ENCODE data around the gene PRTG.
"Not testable (repeated sequence)": the region's sequence is repeated elsewhere in the genome, so short reads cannot be mapped to it uniquely, and the experiment has no call there.

PRTG gene

DNA sequence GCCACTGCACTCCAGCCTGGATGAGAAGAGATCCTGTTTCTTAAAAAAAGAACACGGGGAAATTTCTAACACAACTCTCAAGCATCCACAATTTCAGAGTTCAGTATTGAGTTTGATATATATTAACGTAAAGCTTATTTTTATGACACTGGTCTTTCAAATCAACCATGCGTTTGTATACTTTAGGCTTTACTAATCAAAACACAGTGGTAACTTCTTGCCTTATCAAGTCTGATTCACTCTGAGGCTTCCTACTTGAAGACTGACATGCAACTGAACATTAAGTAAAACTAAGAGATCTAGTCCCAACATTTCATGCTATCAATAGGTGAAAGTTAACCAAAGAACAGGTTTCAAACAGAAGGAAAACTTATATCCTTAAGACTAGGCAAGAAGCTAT, 46.7 kb downstream of the PRTG start:
- DNase-seq (ENCODE audit: low spot score), result no peak

DNA sequence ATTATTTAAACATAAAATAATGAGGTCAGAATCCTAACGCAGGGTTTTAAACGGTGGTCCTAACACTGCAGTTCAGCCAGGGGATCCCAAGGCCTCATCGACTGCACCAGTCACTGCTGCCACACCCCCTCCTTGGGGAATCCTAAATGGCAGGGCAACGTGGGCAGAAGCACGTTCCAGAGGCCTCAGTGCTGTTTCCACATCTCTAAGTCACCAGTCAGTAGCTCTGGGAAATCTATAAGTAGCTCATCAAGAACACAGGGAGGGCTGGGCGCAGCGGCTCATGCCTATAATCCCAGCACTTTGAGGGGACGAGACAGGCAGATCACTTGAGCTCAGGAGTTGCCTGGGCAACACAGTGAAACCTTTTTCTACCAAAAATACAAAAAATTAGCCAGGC, 47.5 kb downstream of the PRTG start:
- no peak for DNase-seq (ENCODE audit: low spot score)

- DNase-seq (ENCODE audit: low spot score), result peak; percentile 53
Measured at GRCh38 chr15:55694652-55695150, 48.3 kb downstream of the PRTG start.

- not testable (repeated sequence) for DNase-seq (ENCODE audit: low spot score)
Measured at GRCh38 chr15:55693116-55693515, 49.8 kb downstream of the PRTG start.

- no peak for DNase-seq (ENCODE audit: low spot score)
Measured at GRCh38 chr15:55687792-55688191, 55.2 kb downstream of the PRTG start.

- no peak for DNase-seq (ENCODE audit: low spot score)
Measured at GRCh38 chr15:55685286-55685685, 57.7 kb downstream of the PRTG start.

DNA sequence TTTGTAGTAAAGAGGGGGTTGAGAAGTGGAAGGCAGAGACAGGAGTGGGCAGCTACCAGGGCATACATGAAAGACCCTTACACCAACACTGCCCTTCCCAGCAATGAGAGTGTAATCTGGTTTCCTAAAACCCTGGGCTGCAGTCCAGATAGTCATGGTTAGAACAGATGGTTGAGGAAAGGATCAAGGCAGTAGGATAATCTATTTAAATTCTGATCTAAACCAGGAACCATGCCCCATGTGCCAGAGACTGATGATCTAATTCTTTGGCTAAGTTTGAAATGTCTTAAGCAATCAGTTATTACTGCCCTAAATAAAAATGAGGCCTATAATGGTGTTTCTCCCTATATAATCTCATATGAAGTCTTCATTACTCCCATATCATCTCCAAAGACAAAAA, 59.6 kb downstream of the PRTG start:
- DNase-seq (ENCODE audit: low spot score), result no peak

DNA sequence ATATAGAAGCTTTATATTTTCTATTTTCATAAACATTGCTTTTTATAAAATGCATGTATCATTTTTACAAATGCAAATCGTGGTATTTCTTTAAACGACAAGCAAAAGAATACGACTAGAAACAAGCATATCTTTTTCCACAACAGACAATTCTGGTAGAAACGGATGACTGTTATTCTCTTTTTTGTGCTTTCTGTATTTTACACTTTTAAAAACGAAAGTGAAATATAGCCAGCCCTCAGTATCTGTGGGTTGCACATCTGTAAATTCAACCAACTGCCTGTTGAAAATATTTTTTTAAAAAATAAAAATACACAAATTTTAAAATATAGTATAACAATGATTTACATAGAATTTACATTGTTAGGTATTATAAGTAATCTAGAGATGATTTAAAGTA, 61.3 kb downstream of the PRTG start:
- DNase-seq (ENCODE audit: low spot score), result no peak

GRCh38 chr15:55676507-55676906, 66.4 kb downstream of the PRTG start:
- DNase-seq (ENCODE audit: low spot score), result no peak

GRCh38 chr15:55673287-55673686, 69.7 kb downstream of the PRTG start:
- no peak for DNase-seq (ENCODE audit: low spot score)

GRCh38 chr15:55669270-55669669, 73.7 kb downstream of the PRTG start:
- no peak for DNase-seq (ENCODE audit: low spot score)

- DNase-seq (ENCODE audit: low spot score), result no peak
Measured at GRCh38 chr15:55665605-55666227, 77.2 kb downstream of the PRTG start.

- DNase-seq (ENCODE audit: low spot score), result no peak
Measured at GRCh38 chr15:55661428-55661827, 81.5 kb downstream of the PRTG start.

DNA sequence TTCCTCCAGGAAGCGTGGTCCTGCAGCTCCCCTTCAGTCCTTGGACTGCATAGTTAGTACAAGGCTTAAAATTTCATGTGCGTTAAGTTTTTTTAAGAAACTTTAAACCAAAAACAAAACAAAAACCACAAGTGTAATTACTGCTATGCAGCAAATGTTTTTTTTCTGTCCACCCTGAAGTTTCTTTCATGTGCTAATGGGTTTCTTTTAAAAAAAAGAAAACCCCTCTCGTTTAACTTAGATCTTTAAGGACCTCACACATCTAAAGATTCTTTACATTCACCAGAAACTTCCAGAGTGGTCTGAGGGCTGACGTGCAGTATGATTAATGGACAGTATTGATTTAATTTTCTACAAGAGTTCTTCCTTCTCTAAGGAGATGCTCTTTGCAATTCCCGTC, 82.8 kb downstream of the PRTG start:
- no peak for DNase-seq (ENCODE audit: low spot score)

- DNase-seq (ENCODE audit: low spot score), result no peak
Measured at GRCh38 chr15:55659481-55659880, 83.5 kb downstream of the PRTG start.

GRCh38 chr15:55658886-55659285, 84.1 kb downstream of the PRTG start:
- no peak for DNase-seq (ENCODE audit: low spot score)

- DNase-seq (ENCODE audit: low spot score), result no peak
Measured at GRCh38 chr15:55654561-55655031, 88.4 kb downstream of the PRTG start.

DNA sequence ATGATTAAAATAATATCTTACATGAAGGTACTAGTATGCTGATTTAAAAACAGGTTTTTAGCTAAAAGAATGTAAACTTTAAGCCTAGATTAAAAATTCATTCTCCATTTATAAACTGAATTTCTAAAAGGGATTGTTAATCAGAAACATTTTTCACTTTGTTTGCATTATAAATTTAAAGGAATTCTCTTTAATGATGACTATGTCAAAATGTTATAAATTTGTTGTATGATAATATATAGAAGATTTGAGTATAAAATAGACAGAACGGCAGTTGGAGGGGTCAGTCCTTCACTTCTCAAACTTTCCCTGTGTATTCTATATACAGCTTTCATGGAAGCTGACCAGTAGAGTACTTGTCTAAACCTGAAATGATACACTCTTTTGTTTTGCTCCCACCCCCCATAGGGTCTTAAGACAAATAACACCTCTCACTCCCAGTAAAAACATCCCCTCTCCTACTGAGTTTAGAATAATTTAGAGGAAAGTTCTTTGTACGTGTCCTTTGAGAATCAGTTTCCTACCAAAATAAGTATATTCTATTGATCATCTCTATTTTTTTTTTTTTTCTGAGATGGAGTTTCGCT, 90.0 kb downstream of the PRTG start:
- DNase-seq (ENCODE audit: low spot score), result no peak

DNA sequence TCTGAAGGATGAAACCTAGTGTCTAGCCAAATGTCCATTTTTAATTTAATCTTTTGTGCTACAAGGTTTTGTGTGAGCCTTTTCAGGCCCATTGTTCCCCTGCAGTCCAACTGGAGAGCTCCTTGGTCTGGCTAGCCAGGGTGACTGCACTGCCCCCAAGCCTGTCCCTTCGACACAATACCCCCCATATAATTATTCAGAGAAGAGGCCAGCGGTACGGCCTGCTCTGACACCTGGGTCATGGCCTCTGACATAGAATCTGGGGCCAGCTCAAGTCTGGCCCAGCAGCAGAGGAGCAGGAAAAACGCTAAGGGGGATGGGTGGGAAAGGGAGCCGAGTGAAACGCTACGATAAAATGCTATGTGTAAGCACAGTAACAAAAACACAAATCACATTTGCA, 90.6 kb downstream of the PRTG start:
- DNase-seq (ENCODE audit: low spot score), result no peak

DNA sequence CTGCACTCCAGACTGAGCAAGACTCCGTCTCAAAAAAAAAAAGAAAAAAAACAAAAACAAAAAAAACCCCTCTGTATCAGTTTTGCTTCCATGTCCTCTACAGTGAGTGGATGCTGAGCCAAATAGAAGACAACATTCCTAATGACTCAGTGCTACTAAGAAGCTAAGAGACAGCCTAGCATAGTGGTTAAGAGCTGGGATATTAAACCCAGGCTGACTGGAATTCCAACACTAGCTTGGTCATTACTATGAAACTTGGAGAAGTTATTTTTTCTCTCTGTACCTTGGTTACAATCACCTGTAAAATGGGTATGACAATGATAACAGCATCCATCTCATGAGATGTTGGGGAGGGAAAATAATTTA, 93.9 kb downstream of the PRTG start:
- DNase-seq (ENCODE audit: low spot score), result no peak

DNA sequence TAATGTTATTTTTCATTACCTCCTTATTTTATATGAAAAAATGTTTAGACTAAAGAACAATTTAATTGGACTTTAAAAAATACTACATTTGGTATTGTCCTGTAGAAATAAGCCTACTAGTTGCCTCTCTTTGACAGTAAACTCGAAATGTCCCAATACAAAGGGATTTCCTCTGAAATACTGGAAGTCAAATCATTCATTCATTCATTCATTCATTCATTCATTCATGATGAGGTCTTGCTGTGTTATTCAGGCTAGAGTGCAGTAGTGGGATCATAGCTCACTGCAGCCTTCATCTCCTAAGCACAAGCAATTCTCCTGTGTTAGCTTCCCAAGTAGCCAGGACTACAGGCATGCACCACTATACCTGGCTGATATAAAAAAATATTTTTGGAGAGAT, 104.2 kb downstream of the PRTG start:
- no peak for DNase-seq (ENCODE audit: low spot score)

GRCh38 chr15:55637086-55637485, 105.9 kb downstream of the PRTG start:
- DNase-seq (ENCODE audit: low spot score), result no peak

DNA sequence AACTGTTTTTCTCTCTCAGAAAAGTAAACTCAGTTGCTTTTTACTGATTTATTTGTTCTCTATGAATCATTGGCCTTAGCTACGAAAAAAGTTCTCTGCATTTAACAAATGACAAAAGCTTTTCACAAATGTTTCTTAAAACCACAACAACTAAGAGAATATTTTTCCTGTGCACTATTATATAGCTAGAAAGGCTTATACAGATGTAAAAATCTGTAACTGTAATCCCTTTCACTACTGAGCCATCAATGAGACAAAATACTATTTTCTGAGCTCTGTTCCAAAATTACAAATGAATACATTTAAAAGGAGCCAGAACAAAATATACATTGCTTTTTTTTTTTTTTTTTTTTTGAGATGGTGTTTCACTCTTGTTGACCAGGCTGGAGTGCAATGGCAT, 109.2 kb downstream of the PRTG start:
- no peak for DNase-seq (ENCODE audit: low spot score)

GRCh38 chr15:55632434-55632833, 110.5 kb downstream of the PRTG start:
- DNase-seq (ENCODE audit: low spot score), result no peak
